DMS 273 (cell line): ENCODE data around the gene ZNF189.

ENCODE experiments used
- DNase-seq: peaks from one replicate; lab custom pipeline; 2025; ENCODE audit not compliant: unreplicated experiment; lab: John Stamatoyannopoulos, UW

ZNF189 gene

GRCh38 chr9:101417977-101418376 is 19.3 kb downstream of the ZNF189 start:
- DNase-seq, result no peak

- DNase-seq, result no peak
Measured at GRCh38 chr9:101418518-101419430, 20.1 kb downstream of the ZNF189 start.

- DNase-seq, result no peak
Measured at GRCh38 chr9:101419863-101420262, 21.2 kb downstream of the ZNF189 start.

- peak; percentile 9 for DNase-seq
Measured at GRCh38 chr9:101421653-101422065, 23.0 kb downstream of the ZNF189 start.

- DNase-seq, result no peak
Measured at GRCh38 chr9:101427358-101427757, 28.7 kb downstream of the ZNF189 start.

- no peak for DNase-seq
Measured at GRCh38 chr9:101427957-101428655, 29.5 kb downstream of the ZNF189 start.

GRCh38 chr9:101428909-101429308 is 30.3 kb downstream of the ZNF189 start:
- DNase-seq, result no peak

- no peak for DNase-seq
Measured at GRCh38 chr9:101429736-101430135, 31.1 kb downstream of the ZNF189 start.

GRCh38 chr9:101432171-101432570 is 33.5 kb downstream of the ZNF189 start:
- DNase-seq, result no peak

- DNase-seq, result peak; percentile 17
Measured at GRCh38 chr9:101432740-101433139, 34.1 kb downstream of the ZNF189 start.

GRCh38 chr9:101433229-101433628 is 34.6 kb downstream of the ZNF189 start:
- DNase-seq, result no peak

- no peak for DNase-seq
Measured at GRCh38 chr9:101434998-101435397, 36.3 kb downstream of the ZNF189 start.

GRCh38 chr9:101435601-101436079 is 37.0 kb downstream of the ZNF189 start, which contains the start of gene ALDOB:
Gene ALDOB, minus strand, starts transcription at chr9:101435774. Its CDS starts 4,887 bp downstream, at chr9:101430887.
- DNase-seq, result no peak

- DNase-seq, result no peak
Measured at GRCh38 chr9:101437806-101438232, 39.2 kb downstream of the ZNF189 start.

GRCh38 chr9:101438523-101438922 is 39.9 kb downstream of the ZNF189 start:
- no peak for DNase-seq

GRCh38 chr9:101440714-101441230 is 42.1 kb downstream of the ZNF189 start:
- no peak for DNase-seq

GRCh38 chr9:101442318-101442717 is 43.7 kb downstream of the ZNF189 start:
- peak; percentile 17 for DNase-seq

- no peak for DNase-seq
Measured at GRCh38 chr9:101442736-101443135, 44.1 kb downstream of the ZNF189 start.

- peak; percentile 99 for DNase-seq
Measured at GRCh38 chr9:101443364-101443771, 44.7 kb downstream of the ZNF189 start.

- DNase-seq, result no peak
Measured at GRCh38 chr9:101445353-101446029, 46.8 kb downstream of the ZNF189 start.

- DNase-seq, result no peak
Measured at GRCh38 chr9:101446732-101447131, 48.1 kb downstream of the ZNF189 start.
